ENCODE results near the gene ADAMTSL1. TPM values are rescaled to one million over a fixed set of nuclear protein-coding genes. Genes with fewer than 3 reads are reported as not detected.

Gene ADAMTSL1
- polyA plus RNA-seq, 5 donors: 15.6 to 25.0 (median 16.9) TPM

DNA sequence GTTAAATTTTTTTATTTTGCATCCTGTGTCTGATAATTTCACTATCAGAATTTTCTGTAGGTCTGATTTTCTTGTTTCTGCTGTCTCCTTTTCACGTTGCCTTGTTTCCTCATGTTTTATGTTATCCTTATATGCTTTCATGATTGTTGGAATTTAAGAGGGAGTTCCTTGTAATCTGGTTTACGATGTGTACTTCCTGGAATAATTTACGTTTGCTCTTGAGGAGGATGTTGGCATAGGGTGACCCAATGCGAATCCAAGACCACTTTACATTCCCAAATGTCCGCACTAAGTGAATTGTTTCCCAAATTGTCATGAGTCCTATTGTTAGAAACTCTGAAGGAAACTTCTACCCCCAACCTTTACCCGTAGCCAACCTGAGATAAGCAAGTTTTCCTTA, 80.3 kb downstream of the ADAMTSL1 start:
- DNase-seq: no peak

DNA sequence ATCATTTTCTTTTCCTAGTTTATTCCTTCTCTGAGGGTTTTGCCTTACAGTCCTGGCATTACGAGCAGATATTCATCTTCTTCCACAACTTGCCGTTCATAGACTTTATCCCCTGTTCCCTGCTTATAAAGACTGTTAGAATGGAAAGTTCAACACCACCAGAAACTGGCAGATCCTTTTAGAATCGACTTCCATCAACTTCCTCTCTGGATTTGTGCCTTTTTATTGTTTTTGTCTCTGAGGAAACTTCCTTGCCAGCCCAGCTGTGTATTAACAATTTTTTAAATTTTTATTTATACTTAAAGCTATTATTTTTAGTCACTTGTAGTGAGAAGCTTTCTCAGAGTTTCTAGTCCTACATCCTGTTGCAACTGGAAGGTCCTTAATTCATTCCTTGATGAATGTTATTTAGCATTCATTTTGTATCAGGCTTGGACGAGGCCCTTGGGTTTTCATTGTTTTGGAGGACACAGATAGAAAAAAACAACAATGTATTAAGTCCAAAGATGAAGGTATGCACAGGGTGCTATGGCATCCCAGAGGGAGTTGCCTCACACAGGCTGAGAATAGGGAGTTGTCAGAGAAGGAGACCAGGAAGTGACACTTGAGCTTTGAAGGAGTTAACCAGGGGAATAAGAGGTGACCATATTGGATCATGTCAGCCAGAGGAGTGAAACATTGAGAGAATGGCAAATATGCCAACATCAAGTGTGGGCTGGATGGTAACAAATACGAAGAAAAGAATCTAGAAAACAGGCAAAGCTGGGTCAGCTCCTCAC, 81.3 kb downstream of the ADAMTSL1 start:
- no peak for DNase-seq

DNA sequence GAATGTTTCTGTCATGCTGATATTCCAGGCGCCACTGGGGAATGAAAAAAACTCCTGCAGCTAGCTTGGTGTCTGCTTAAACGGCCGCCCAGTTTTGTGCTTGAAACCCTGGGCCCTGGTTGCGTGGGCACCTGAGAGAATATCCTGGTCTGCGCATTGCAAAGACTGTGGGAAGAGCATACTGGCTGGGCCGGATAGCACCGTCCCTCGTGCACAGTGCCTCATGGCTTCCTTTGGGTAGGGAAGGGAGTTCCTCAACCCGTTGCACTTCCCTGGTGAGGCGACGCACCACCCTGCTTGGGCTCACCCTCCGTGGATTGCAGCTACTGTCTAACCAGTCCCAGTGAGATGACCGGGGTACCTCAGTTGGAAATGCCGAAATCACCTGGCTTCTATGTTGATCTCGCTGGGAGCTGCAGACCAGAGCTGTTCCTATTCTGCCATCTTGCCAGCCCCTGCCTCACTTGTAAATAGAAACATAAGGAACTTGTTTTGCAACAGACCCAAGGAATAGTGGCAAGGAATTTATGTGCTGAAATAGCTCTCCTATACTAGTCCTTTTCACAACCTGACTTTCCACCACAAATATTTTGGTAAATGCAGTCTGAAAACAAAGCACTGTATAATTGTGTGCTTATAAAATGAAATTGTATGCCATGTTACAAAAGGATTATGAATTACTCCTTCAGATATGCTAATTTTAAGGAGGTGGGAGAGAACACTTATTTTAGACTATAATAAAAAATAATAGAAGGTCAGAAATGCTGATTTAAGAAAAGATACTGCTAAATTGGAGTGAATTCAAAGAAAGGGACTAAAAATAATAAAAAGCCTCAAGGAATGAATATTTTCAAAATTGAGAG, 90.3 kb downstream of the ADAMTSL1 start:
- no peak for DNase-seq

DNA sequence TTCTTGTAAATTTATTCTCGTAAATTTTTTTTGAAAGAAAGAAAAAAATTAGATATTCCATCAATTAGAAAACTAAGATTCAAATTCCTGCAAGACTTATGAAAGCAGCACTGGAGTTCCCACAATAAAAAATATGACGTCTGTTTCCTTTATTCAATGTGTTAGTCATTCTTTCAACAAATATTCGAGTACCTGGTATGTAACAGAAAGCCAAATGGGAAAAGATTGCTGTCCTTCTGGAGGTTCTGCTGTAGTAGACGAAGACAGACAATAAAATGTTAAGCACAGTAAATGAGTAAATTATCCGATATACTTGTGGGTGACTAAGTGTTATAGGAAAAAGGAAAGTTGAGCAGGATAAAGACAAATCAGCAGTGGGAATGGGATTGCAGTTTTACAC, 92.2 kb downstream of the ADAMTSL1 start:
- DNase-seq: no peak

DNA sequence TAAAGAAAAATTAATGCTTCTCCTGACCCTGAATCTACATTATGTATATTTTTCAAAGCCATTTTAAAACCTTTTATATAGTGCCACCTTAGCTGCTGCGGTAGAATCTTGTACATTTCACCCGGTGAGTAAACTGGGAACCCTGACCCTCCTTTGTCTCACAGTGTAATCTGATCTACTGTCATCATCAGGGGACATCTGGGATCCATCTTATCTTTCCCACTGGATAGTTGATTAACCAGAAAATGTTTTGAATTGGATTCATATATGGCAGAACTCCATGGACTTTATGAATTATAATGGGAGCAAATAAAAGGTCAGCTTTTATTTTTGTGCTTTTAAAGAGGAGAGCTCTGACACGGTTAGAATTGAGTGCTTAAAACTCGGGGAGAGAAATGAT, 95.0 kb downstream of the ADAMTSL1 start:
- DNase-seq: no peak

DNA sequence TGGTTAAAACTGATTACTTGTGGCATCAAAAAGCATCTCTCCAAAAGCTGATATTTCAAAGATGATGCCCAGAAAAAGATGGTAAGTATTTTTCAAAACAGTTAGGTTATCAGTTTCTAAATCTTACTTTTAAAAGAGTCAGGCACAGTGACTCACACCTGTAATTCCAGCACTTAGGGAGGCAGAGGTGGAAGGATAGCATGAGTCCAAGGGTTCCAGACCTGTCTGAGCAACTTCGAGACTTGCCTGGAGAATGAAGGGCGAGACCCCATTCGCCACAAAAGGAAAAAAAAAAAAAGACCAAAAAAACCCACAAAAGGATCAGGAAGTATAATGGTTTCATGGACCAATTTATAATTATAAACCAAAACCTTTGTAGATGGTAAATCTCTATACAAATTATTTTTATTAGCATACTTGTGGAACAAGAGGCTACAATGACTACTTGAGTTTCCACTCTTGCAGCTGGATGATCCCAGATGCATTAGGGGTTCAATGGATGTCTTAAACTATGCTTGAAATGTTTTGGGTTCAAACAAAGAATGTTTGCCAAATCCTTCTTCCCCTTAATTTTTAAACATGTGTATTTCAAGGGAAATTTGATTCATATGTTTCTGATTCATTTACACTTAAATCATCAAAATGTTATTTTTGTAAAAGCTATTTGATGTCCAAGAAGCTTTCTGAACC, 96.1 kb downstream of the ADAMTSL1 start:
- no peak for DNase-seq

DNA sequence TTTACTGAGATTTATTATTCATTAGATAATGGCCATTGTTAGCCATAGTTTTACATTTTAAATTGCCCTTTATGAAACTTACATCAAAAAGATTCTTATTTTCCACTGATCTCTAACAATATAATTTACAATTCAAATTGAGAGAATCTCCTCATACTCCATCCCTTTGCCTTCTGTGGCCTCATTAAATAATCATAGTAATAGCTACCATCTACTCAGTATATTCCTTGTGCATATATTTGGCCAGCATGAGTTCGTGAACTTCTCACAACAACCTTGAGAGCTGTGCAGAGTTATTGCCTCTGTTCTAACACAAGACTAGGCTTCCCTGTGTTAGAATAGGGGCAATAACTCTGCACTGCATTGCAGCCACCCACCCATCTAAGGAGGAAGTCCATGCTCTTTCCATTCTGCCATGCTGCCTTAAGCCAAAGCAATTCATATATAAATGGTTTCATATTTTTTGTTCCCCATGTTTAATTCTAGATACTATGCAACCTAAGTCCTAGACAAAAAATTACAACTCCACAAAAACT, 99.1 kb downstream of the ADAMTSL1 start:
- DNase-seq: no peak

DNA sequence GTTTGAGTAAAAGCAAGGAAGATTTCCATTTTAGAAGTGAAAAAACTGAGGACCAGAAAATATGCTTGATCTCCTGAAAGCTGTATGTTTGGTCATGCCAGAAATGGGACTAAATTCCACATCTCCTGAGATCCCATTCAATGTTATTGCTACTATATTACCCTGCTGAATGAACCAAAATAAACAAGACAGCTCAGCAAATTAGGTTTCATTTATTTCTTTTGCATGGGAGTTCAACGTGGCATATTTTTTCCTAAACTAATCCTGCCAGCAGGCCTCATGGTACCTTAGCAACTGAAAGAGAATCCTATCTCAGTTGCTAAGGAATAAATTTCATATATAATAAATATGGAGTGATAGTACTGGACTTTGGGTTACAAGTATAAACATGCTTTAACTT, 101.7 kb downstream of the ADAMTSL1 start:
- no peak for DNase-seq

DNA sequence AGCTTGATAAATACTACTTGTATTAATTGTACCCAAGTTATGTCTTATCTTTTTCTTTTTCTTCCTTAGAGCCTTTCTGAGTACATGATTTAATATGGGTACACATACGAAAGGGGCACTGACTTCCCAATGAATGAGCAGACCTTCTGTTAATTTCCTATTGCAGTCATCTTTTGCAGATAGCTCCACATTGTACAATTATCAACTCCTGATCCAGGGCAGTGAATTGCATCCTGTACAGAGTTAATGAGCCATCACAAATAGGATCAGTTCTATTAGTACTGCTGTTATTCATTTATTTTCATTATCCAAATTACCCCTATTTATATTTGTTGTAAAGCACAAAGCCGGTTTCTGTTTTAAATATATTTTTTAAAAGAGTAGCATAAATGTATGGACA, 105.6 kb downstream of the ADAMTSL1 start:
- no peak for DNase-seq

DNA sequence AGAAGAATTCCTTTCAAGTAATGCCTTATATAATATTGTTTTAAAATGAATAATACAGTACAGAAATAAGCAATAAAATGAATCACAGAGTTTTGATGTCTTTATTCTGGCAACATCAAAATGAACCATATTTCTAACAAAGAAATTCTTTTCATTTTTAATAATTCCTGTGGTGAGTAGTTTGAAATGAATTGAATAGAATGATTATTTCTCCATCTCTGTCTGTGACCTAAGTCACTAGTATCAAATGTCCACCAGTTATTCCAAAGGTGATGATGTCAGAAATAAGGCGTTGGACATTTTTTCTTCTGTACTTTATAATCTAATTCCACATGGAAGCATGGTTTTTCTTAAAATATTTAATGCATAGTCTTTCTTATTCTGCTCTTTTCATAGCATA, 106.2 kb downstream of the ADAMTSL1 start:
- DNase-seq: no peak

DNA sequence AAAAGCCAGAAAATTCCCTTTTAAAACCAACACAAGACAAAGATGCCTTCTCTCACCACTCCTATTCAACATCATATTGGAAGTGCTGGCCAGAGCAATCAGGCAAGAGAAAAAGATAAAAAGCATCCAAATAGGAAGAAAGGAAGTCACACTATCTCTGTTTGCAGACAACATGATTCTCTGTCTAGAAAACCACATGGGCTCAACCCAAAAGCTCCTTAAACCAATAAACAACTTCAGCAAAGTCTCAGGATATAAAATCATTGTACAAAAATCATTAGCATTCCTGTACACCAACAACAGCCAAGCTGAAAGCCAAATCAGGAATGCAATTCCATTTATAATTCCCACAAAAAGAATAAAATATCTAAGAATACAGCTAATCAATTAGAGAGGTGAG, 112.0 kb downstream of the ADAMTSL1 start:
- DNase-seq: no peak

DNA sequence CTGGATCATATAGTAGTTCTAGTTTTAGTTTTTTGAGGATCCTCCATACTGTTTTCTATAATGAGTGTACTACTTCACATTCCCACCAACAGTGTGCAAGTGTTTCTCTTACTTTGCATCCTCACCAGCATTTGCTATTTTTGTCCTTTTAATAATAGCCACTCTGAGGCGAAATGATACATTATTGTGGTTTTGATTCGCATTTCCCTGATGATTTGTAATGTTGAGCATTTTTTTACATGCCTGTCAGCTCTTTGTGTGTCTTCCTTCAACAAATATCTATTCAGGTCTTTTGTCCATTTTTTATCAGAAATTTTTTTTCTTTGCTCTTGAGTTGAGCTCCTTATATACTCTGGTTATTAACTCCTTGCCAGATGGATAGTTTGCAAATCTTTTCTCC, 114.0 kb downstream of the ADAMTSL1 start:
- DNase-seq: no peak

DNA sequence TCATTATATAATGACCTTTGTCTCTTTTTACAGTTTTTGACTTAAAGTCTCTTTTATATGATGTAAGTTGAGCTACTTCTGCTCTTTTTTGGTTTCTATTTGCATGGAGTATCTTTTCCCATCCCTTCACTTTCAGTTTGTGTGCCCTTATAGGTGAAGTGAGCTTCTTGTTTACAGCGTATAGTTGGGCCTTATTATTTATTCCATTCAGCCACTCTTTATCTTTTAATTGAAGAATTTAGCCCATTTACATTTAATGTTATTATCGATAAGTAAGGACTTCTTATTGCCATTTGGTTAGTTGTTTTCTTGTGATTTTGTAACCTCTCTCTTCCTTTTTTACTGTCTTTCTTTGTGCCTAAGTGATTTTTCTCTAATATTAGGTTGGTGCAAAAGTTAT, 117.3 kb downstream of the ADAMTSL1 start:
- no peak for DNase-seq

DNA sequence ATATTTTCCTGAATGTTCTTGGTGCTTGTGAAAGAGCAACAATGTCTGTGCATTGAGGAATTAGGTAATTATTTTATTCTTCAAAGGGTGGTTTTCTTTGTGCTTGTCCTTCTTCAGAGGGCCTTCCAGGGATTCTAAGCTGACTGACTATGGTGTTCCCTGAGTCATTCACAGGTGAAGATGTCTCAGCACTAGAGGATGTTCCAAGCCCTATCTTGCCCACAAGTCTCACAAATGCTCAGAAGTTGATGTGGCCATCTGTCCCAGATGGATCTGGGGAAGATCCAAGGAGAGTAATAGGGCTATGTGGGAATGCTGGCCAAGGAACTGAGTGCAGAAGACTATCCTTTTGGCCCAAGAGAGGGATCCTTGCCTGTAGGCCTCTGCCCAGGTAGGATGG, 120.9 kb downstream of the ADAMTSL1 start:
- no peak for DNase-seq

DNA sequence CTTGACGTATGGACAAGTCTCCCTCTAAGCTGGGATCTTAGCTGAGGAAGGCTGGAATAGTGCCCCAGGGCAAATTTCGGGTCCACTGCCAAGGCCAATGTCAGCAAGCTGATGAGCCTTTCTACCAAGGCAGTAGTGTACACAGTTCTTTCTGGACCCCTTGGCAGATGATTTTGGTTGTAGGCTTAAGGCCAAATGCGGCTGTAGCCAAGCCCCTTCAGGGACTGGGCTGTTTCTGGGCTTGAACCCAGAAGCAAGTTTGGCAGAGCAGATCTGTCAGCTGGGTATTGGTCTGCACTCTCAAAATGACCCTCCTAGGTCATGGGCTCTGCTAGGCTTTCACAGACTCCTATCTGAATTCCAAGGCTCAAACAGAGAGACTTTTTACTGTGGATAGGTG, 121.6 kb downstream of the ADAMTSL1 start:
- DNase-seq: no peak

DNA sequence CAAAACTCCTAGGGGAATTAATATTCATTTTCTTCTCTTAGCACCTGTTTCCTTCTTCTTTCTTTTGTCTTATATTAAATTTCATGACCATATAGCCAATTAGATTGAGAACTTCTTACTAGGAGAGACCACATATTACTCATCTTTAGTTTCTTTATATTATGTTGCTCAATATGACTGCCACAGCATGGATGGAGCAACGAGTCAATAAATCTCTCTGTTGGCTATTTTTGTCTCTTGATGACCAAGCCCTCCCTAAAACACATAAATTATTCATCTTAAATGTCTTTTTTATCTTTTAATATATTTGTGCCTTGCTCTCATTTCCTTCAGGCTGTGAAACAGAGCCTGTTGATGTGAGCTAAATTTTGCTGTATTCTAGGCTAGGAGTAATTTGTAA, 123.0 kb downstream of the ADAMTSL1 start:
- DNase-seq: no peak

DNA sequence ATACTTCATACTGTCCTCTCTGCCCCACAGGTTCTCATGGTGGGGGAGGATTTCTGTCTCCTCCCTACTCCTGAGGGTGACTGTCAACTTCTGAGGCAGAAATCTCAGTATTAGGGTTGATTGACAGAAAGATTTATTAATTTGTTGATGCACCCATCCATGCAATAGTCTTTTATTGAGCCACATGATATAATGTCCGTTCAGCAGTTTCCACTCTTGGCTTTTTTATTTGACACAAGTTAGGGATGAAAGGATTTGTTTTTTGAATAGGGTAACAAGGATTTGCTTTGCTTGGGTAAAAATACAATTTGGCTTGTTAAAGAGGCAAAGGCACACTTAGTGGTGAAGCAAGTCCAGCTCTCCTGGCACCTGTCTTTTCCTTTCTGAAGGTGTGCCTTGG, 125.0 kb downstream of the ADAMTSL1 start:
- no peak for DNase-seq

DNA sequence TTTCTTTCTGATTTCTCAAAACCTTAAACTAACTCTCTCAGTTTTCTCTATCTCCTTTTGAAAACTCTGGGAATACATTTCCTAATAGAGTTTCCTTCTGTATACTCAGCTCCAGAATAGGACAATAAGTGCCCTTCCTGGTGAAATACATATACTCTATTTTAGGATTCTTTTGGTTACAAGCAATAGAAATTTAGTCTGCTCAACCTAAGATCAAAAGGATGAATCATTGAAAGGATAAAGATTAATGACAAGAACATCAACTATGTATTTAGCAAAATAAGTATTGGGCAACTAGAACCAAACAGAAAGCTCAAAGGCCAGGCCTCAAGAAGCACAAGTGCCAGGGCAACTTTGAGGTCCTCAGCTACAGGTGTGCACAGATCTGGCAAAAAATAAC, 127.1 kb downstream of the ADAMTSL1 start:
- no peak for DNase-seq

DNA sequence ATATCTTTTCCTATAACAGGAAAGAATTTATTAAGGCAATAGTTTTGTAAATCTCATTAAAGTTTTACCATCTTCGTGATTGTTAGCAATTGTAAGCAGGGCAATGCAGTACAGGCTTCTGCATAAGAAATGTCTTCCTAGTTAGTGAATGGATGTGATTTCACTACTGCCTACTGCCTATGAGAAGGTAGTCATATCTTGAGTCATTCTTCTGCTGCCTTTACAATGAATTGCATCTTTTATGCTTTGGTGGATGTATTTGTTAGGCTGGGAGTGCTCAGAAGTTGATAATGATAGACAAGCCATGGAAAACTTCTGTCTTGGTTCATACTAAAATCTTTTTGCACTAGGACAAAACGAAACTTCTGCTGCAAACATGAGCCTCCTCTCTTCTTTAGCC, 128.0 kb downstream of the ADAMTSL1 start:
- DNase-seq: no peak

DNA sequence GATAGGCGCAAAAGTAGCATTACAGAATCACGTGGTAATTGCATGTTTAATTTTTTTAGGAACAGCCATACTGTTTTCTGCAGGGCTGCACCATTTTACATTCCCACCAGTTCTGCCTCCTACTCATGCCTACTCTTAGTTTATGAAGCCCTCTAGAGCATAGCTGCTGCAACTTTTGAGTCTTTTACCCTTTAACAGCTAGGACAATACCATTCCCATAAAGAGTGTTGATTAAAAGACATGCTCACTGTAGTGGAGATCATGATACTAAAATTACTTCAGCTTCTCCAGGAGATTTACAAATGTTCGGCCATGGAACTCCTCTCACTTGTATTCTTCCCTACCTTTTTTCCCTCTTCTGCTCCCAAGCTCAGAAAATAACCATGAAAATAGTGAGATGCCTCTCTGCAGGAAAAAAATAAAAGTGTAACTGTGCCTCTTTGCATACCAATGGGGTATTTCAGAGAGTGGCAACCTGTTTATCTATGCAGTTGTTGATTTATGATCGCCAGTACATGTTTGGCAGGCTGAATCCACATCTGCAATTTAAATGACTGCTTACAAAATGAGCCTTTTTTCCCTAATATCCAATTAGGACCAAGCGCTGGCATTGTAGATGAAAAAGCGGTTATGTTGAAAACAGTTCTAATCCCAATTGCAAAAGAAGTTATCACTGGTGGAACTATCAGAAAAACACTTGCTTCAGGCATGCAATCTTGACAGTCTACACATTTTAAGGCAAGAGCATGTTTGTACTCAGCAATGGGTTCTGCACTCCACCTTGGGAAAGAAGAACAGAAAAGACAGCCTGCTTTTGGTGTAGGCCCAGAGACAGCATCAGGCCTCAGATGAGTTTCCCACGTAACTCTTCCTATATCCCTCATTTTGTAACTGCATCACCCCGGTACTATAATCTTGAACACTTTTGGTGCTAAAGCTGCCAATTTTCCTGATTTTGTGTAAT, 131.1 kb downstream of the ADAMTSL1 start:
- no peak for DNase-seq

DNA sequence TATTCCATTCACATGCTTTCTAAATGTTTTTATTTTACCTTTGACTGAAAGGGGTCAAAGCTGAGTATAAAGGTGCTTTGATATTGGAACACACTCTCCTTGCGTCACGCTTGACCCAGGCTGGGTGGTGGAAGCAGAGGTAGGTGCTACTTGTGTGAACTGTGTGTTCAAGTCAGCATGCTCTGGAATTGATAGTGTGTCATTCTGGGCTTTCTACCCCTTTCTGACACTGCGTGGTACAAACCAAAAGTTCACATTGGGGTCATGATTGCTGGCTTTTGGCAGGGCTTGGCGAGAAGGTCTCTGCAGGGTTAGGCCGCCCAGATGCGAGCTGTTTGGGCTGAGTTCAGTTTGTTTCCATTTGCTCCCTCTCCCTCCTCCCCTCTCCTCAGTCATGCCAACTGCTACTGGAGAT, 131.8 kb downstream of the ADAMTSL1 start:
- DNase-seq: peak; percentile 16 to 33
